Effector memory CD4-positive, alpha-beta T cell (primary cell): Measurements from ENCODE around the gene SLC7A8.
"Not testable (repeated sequence)": the region's sequence is repeated elsewhere in the genome, so short reads cannot be mapped to it uniquely, and the experiment has no call there.

Experiments used
- DNase-seq, 3 donors: peaks; one replicate each; pipeline ENCODE4 v3.0.0-alpha.2; 2020
- H3K27ac ChIP-seq: 2 replicates; pipeline ENCODE4 v1.7.0; 2013; ENCODE audit warnings: mild to moderate bottlenecking, low read length, moderate library complexity; ENCODE audit not compliant: insufficient read depth, poor library complexity, severe bottlenecking
- H3K27me3 ChIP-seq: replicated peaks from 2 replicates; pipeline ENCODE4 v1.7.0; 2013; ENCODE audit warnings: mild to moderate bottlenecking, low read length; ENCODE audit not compliant: insufficient read depth, control insufficient read depth, poor library complexity, severe bottlenecking
- H3K36me3 ChIP-seq: 2 replicates; pipeline ENCODE4 v1.7.0; 2013; ENCODE audit warnings: mild to moderate bottlenecking, low read length, moderate library complexity; ENCODE audit not compliant: control insufficient read depth, insufficient read depth
- H3K4me1 ChIP-seq: 2 replicates; pipeline ENCODE4 v1.7.0; 2013; ENCODE audit warnings: low read length, mild to moderate bottlenecking; ENCODE audit not compliant: control insufficient read depth, insufficient read depth, poor library complexity, severe bottlenecking
- H3K4me3 ChIP-seq: 2 replicates; pipeline ENCODE4 v1.7.0; 2013; ENCODE audit warnings: low read length, low read depth, mild to moderate bottlenecking; ENCODE audit not compliant: insufficient read depth, poor library complexity, severe bottlenecking
- H3K9me3 ChIP-seq: 2 replicates; pipeline ENCODE4 v1.7.0; 2013; ENCODE audit warnings: mild to moderate bottlenecking, low read length, moderate library complexity; ENCODE audit not compliant: control insufficient read depth

The SLC7A8 gene

DNA sequence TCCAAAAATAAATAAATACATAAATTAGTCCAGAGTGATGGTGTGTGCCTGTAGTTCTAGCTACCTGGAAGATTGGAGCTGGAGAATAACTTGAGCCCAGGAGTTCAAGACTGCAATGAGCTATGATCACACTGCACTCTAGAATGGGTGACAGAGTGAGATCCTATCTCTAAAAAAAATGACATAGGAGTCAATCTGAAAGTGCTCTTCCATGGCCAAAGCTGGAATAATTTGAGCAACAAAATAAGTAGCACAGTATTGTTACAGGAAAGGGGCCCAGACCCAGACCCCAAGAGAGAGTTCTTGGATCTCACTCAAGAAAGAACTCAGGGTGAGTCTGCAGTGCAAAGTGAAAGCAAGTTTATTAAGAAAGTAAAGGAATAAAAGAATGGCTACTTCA, 24.9 kb upstream of the SLC7A8 start:
- no peaks in the 10 kb centered on the region for H3K4me1 ChIP-seq
- H3K4me3 ChIP-seq, result no peak overlapping the region
- no peak overlapping the region for H3K27ac ChIP-seq
- H3K9me3 ChIP-seq, result no peaks in the 10 kb centered on the region
- no peak for DNase-seq
- H3K27me3 ChIP-seq, result no peaks in the 10 kb centered on the region
- no peaks in the 10 kb centered on the region for H3K36me3 ChIP-seq

DNA sequence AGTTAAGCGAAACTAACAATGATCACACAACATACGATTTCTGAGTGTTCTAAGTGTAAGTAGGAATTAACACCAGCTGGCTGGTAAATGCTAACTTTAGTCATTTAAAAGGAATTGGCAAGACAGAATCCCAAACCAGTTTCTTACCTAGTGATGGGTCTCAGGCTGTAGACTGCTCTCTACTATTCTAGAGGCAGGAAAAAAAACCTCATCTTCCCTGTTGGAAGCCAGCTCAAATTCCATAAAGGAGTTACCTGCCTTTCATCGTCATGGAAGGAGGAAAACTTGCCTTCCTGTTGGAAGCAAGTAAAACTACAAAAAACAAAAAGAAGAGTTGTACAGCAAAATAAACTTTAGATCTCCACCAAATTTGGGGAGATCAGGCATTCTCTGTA, 23.7 kb upstream of the SLC7A8 start:
- H3K27ac ChIP-seq, result no peak overlapping the region
- H3K27me3 ChIP-seq, result no peaks in the 10 kb centered on the region
- H3K4me1 ChIP-seq, result no peaks in the 10 kb centered on the region
- H3K36me3 ChIP-seq, result no peaks in the 10 kb centered on the region
- no peaks in the 10 kb centered on the region for H3K9me3 ChIP-seq
- no peak overlapping the region for H3K4me3 ChIP-seq
- no peak for DNase-seq

DNA sequence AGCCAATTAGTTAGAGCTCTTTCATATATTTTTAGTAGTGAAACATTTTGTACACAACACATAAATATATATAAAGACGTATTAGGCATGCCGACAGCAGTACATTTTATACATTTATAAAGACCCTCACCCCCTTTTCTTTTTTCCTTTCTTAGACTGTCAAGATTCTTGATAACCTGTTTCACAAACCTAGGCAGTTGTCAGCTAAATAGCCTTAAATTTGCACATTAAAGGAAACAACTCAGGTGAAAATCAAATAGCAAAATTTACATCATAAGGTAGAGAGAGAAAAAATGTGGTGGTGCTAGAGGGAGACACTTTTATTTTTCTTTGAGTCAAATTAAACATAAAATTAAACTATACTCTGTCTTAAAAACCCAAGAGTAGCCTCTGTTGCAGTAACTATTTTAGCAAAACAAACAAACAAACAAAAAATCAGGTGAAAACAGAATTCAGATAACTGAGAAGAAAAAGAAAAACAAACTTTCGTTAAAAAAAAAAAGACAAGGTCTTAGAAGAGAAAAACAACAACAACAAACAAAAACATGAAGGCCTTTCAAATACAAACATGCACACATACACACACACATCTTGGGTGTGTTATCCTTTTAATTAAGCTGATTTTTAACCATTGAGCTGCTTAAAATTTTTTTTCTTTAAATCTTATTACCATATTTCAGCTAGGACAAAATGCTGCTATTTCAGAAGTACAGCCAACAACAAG, 23.1 kb upstream of the SLC7A8 start:
- DNase-seq, result no peak
- Histone ChIP-seq H3K4me1 (no peaks in the 10 kb centered on the region), H3K27ac (no peak overlapping the region), H3K9me3 (no peaks in the 10 kb centered on the region), H3K27me3 (no peaks in the 10 kb centered on the region), H3K4me3 (no peak overlapping the region), H3K36me3 (no peaks in the 10 kb centered on the region)

DNA sequence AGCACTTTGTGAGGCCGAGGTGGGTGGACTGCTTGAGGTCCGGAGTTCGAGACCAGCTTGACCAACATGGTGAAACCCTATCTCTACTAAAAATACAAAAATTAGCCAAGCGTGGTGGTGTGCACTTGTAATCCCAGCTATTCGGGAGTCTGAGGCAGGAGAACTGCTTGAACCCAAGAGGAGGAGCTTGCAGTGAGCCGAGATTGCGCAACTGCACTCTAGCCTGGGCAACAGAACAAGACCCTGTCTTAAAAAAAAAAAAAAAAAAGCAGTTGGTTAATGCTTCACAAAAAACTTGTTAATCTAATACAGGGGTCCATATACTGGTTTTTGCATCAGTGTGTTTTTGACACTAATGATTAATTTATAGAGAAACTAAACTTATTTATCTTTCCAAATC, 18.5 kb upstream of the SLC7A8 start:
- no peaks in the 10 kb centered on the region for H3K36me3 ChIP-seq
- DNase-seq, result no peak
- no peaks in the 10 kb centered on the region for H3K27me3 ChIP-seq
- H3K4me1 ChIP-seq, result no peaks in the 10 kb centered on the region
- no peak overlapping the region for H3K27ac ChIP-seq
- no peaks in the 10 kb centered on the region for H3K9me3 ChIP-seq
- no peak overlapping the region for H3K4me3 ChIP-seq

DNA sequence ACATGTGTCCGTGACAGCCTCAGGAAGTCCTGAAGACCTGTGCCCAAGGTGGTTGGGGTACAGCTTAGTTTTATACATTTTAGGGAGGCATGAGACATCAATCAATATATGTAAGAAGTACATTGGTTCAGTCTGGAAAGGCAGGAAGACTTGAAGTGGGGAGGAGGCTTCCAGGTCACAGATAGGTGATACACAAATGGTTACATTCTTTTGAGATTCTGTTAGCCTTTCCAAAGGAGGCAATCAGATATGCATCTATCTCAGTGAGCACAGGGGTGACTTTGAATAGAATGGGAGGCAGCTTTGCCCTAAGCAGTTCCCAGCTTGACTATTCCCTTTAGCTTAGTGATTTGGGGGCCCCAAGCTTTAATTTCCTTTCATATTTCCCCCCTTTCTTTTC, 15.7 kb upstream of the SLC7A8 start:
- not testable (repeated sequence) for H3K36me3 ChIP-seq, H3K4me1 ChIP-seq, H3K4me3 ChIP-seq, H3K27me3 ChIP-seq, DNase-seq, H3K27ac ChIP-seq, H3K9me3 ChIP-seq

DNA sequence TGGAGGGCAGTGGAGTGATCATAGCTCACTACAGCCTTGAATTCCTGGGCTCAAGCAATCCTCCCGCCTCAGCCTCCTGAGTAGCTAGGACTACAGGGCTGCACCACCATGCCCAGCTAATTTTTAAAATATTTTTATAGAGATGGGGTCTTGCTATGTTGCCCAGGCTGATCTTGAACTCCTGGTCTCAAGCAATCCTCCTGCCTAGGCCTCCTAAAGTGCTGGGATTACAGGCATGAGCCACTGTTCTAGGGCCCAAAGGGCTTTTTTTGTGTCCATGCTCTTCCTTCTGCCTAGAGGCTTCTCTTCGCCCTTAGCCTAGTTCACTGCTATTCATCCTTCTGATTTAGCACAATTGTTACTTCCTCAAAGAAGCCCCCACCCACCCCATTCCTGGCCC, 13.0 kb upstream of the SLC7A8 start:
- not testable (repeated sequence) for H3K4me3 ChIP-seq, H3K27ac ChIP-seq, H3K27me3 ChIP-seq, H3K4me1 ChIP-seq, DNase-seq, H3K36me3 ChIP-seq, H3K9me3 ChIP-seq

DNA sequence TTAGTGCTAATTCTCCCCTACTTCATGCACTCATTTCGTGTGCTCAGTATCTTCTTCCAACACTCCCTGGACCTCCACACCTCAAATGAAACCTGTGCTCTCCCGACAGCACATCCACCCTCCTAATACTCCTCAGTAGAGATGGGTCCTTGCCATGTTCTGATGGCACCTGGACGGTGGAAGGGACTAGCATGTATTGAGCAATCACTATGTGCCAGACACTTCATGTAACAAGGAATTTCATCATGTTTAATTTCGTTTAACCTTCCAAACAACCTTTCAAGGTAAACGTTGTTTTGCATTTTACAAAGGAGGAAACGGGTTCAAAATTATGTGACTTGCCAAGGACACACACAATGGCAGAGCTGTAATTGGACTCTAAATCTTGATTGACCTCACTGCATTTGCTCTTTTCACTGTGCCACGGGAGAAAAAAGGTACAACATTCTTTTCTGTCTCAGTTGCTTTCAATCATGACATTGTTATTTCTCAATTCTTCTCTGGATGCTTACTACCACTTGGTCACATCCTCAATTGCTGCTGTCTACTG, 12.2 kb upstream of the SLC7A8 start:
- Histone ChIP-seq H3K36me3 (no peaks in the 10 kb centered on the region), H3K9me3 (no peaks in the 10 kb centered on the region), H3K27me3 (no peaks in the 10 kb centered on the region), H3K4me1 (no peaks in the 10 kb centered on the region), H3K27ac (no peak overlapping the region), H3K4me3 (no peak overlapping the region)
- DNase-seq, result no peak

DNA sequence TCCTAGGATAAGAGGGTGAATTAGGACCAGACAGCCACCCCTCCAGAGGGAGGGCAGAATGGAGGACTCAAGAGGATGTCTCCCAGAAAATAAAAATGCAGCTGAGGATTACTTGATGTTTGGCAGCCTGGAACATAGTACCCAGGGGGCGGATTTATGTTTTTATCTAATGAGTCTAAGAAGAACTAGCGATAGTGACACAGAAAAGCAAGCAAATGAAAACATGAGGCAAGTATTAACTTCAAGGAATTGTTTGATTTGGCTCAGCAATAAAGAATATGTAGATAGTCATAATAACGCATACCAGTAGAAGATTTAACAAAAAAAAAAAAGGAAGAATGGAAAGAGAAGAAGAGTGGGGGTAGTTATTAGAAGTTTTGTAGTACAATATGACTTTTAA, 10.0 kb upstream of the SLC7A8 start:
- no peak overlapping the region for H3K4me3 ChIP-seq
- no peaks in the 10 kb centered on the region for H3K27me3 ChIP-seq
- H3K36me3 ChIP-seq, result no peaks in the 10 kb centered on the region
- H3K9me3 ChIP-seq, result no peaks in the 10 kb centered on the region
- no peaks in the 10 kb centered on the region for H3K4me1 ChIP-seq
- no peak overlapping the region for H3K27ac ChIP-seq
- DNase-seq, result no peak

DNA sequence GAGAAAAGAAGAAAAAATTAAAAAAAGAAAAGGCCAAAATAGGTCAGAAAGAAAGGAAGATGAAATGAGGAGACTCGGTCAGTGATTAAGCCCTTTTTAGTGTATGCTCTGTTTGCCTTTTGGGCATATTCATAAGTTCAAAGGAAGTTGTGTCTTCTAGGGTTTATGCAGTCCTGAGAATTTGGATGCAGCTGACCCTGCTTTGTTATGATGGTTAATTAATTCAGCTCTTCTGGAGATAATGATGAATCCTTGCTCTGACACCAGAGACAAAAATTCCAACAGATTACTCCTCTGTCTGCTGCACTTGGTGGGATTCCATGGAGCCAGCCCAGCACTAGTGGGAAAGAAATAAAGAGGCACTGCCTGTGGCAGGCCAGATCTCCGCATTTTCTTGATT, 4.5 kb upstream of the SLC7A8 start:
- no peaks in the 10 kb centered on the region for H3K36me3 ChIP-seq
- no peak for DNase-seq
- H3K27me3 ChIP-seq, result no peaks in the 10 kb centered on the region
- no peaks in the 10 kb centered on the region for H3K4me1 ChIP-seq
- no peaks in the 10 kb centered on the region for H3K9me3 ChIP-seq
- no peak overlapping the region for H3K4me3 ChIP-seq
- no peak overlapping the region for H3K27ac ChIP-seq

DNA sequence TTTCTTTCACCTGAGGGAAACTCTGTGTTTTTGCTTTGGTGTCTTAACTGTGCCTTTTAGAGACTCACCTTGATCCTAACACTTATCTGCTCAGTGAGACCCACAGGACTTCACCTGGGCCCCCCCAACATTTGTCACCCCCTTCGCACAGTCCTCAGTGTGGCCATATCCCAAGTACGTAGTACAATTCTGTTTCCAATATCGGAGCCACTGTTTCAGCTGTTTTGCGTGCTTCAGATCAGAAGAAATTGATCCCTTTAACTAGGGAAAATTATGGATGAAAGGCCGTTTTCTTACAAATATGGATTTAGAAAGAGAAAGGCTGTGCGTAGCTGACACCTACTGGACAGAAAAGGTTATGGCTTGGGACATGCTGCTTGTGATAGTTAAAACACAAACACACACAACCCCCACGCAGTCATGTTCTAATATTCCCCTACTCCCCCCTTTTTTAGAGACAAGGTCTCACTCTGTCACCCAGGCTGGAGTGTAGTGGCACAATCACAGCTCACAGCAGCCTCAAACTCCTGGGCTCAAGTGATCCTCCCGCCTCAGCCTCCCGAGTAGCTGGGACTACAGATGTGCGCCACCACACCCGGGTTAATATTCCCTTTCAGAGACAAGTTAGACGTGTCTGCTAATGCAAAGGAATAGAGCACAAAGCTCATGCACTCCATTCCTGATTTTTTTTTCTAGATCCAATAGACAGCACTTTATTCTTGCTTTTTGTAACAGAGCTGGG, 3.6 kb upstream of the SLC7A8 start:
- H3K4me3 ChIP-seq, result no peak overlapping the region
- peaks cover 4% of the 10 kb centered on the region for H3K4me1 ChIP-seq
- H3K27ac ChIP-seq, result no peak overlapping the region
- peaks cover 5% of the 10 kb centered on the region for H3K27me3 ChIP-seq
- H3K36me3 ChIP-seq, result no peaks in the 10 kb centered on the region
- H3K9me3 ChIP-seq, result no peaks in the 10 kb centered on the region
- DNase-seq, result no peak
